HAP-1 (cell line): ENCODE data around the gene RPL22.
A peak's percentile ranks its signal among the peaks of the same experiment; 100 is the strongest.

Experiments
- DNase-seq, 2 experiments: peaks; one replicate each; pipeline ENCODE4 v3.0.0-alpha.2; 2016 to 2020; ENCODE audit warnings: low spot score in 2 of 2
- H3K27me3 ChIP-seq: fragments of 250-450 bp; sonication (Bioruptor Pico); 2 replicates; pipeline ENCODE4 v1.5.1; 2020; ENCODE audit warnings: low read depth, mild to moderate bottlenecking, moderate library complexity
- H3K36me3 ChIP-seq: fragments of 250-450 bp; sonication (Bioruptor Pico); replicated peaks from 2 replicates; pipeline ENCODE4 v1.5.1; 2020; ENCODE audit warnings: mild to moderate bottlenecking
- H3K4me1 ChIP-seq: fragments of 250-450 bp; sonication (Bioruptor Pico); 2 replicates; pipeline ENCODE4 v1.5.1; 2020; ENCODE audit warnings: mild to moderate bottlenecking
- H3K4me3 ChIP-seq: fragments of 250-450 bp; sonication (Bioruptor Pico); 2 replicates; pipeline ENCODE4 v1.5.1; 2020; ENCODE audit warnings: mild to moderate bottlenecking, moderate library complexity
- H3K9me3 ChIP-seq: fragments of 250-450 bp; sonication (Bioruptor Pico); 2 replicates; pipeline ENCODE4 v1.5.1; 2020; ENCODE audit warnings: mild to moderate bottlenecking, moderate library complexity
- in situ Hi-C: fragments of 300-500 bp; cut with MboI; formaldehyde crosslinking; loops from 3 replicates; pipeline ENCODE4 v1.14.3; 2020; ENCODE audit warnings: low sequenced_read_pairs, inconsistent platforms, mixed read lengths

Gene RPL22

DNA sequence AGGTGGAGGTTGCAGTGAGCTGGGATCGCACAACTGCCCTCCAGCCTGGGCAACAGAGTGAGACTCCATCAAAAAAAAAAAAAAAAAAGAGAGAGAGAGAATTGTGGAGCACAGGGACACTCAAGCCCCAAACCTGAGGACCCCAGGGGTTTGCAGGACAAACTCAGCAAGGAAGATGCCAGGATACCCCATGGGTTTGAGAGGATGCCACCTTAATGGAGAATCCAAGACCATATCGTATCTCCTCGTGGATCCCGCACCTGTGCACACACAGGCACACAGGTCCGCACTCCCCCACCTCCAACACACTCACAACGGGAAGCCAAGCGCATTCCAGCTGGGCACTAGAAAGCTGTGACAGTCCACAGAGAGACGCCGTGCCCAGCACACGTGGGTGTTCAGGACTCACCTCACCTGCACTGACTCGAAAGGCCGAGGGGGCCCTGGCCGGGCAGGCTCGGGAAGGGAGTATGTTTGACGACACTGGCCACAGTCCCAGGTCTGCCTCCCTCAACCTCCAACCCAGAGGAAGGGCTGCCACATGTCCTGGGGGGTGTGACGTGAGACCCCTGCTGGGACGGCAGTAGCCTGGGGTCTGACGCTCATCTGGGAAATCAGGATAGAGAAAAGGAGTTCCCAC lies 30.3 kb downstream of the RPL22 start:
- no peak for DNase-seq
- in situ Hi-C loops: no loop called here
- Histone ChIP-seq H3K4me3 (no peak overlapping the region), H3K9me3 (no peaks in the 10 kb centered on the region), H3K4me1 (no peaks in the 10 kb centered on the region), H3K27me3 (peaks cover 41% of the 10 kb centered on the region), H3K36me3 (no peaks in the 10 kb centered on the region)

DNA sequence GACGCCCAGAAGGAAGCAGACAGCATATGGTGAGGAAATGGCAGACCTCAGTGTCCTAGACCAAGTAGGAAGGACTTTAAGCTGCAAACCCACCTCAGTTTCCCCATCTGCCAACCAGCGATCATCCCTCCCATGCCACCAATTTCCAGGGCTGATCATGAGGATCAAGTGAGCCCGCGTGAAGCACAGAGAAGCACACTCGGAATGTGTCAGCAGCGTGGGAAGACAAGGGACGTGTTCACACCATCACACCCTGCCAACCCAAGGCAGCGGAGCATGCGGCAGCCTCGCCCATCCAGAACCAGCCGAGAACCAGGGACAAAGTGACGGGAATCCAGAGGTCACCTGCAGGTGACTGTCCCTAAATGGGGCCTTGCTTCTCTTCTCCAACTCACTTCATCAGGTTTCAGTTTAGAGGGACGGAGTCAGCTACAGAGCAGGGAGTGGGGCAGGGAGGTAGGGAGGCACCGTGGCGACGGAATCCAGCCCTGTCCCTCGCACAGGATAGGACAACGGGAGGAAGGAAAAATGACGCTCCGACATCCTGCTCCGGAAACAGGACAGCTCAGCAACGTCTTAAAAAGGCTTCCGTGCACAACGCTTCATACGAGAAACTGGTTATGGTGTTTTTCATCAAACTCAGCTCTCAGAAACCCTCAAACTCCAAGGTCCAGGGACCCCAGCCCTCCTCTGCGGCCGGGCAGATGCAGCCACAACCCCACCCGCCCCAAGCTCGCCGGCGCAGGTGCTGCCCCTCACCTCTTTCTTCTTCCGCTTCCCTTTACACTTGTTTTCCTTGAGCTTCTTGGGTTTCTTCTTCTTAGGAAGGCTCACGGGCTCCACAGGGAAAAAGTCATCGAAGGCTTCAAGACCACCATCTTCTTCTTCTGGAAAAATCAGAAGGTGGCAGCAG lies 31.7 kb downstream of the RPL22 start:
- in situ Hi-C loops: no loop called here
- Histone ChIP-seq H3K4me3 (no peak overlapping the region), H3K36me3 (no peaks in the 10 kb centered on the region), H3K4me1 (no peaks in the 10 kb centered on the region), H3K27me3 (peaks cover 51% of the 10 kb centered on the region), H3K9me3 (no peaks in the 10 kb centered on the region)
- DNase-seq: no peak

DNA sequence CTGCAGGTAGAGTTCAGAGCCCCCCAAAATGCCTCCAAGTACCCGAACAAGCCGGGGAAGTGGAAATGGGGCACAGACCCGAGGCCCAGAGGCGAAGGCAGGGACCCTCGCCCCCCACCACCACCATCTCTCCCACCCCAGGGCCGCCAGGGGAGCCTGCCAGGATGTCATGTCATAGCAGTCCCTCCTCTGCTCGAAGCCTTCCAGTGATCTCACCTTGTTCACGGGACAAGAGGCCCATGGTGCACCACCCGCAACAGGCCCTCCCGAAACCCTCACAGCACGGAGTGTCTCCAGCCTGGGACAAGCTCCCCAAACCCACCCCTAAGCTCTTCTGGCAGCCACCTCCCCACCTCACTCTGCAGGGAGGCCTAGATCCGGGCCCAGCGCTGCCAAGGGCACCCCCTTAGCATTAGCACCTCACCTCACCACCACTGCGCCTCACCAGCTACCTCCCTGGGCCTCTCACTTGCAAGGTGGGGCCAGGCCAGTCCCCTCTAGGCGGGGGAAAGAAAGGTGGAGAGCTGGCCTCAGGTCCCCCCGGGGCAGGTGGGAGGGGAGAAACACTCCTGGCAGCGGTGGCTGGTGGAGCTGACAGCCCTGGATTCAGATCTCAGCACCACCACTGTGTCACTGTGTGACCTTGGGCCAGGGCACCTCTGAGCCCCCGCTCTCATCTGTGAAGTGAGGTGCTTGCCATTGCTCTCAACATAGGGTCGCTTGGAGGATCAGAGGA lies 32.6 kb downstream of the RPL22 start:
- in situ Hi-C loops: no loop called here
- Histone ChIP-seq H3K4me1 (no peaks in the 10 kb centered on the region), H3K27me3 (peaks cover 57% of the 10 kb centered on the region), H3K9me3 (no peaks in the 10 kb centered on the region), H3K36me3 (no peaks in the 10 kb centered on the region), H3K4me3 (no peak overlapping the region)
- no peak for DNase-seq

DNA sequence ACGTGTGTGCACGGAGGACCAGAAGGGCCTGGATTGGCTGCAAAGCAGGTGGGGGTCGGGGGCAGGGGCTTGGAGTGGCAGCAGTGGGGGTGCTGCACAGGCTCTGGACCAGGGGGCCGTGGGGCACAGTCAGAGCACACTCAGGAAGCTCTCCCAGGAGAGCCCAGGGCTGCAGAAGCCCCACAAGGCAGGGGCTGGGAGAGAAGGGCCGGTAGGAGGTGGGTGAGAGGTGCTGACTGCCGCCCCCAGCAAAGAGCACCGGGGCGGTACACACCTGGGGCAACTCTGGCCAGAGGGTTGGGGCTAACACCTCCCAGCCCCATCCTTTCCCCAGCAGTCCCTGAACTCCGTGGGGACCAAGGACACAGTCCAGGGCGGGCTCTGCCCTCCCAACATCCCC lies 33.2 kb downstream of the RPL22 start:
- DNase-seq: no peak
- Histone ChIP-seq H3K9me3 (no peaks in the 10 kb centered on the region), H3K27me3 (peaks cover 59% of the 10 kb centered on the region), H3K4me1 (no peaks in the 10 kb centered on the region), H3K4me3 (no peak overlapping the region), H3K36me3 (no peaks in the 10 kb centered on the region)
- in situ Hi-C loops: no loop called here

DNA sequence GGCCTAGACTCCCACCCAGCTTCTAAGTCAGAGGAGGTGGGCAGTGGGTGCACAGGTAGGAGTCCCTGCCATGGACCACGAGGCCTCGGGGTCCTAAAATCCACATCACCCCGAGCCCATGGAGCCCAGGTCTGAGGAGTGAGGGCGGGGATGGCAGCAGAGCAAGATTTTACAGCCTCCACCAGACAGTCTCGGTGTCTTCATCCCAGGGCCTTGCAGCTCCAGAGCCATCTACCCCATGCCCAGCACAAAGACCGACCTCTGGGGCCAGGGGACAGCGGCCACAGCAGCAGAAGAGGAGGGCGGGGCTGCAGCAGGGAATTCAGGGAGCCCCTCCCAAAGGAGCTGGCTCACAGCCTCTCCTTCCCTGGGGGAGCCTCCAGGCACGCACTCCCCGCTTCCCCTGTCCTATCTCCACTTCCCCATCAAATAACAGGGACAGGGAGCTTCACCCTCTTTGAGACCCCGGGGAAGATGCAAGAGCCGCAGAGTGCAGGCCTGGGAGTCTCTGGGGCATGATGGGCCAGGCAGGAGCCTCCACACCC lies 33.9 kb downstream of the RPL22 start:
- in situ Hi-C loops: no loop called here
- Histone ChIP-seq H3K27me3 (peaks cover 62% of the 10 kb centered on the region), H3K4me1 (no peaks in the 10 kb centered on the region), H3K9me3 (no peaks in the 10 kb centered on the region), H3K4me3 (no peak overlapping the region), H3K36me3 (no peaks in the 10 kb centered on the region)
- DNase-seq: no peak

DNA sequence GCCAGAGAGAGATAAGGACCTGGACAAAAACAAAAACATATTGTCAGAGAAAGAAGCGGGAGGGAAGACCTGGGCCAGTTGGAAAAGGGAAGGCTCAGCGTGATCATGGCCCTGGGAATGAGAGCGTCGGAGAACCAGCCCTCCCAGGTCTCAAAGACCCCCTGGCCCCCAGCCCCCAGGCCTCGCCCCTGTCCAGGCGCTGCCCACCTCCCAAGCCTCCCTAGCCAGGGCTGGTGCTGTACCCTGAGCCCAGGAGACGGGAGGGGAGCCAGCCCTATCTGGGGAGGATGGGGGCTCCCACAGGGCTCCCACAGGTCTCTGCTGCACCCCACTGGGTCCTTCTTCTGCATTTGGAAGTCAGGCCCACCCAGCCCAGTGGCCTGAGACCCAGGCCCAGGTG lies 34.4 kb downstream of the RPL22 start:
- Histone ChIP-seq H3K4me3 (no peak overlapping the region), H3K27me3 (peaks cover 62% of the 10 kb centered on the region), H3K9me3 (no peaks in the 10 kb centered on the region), H3K4me1 (no peaks in the 10 kb centered on the region), H3K36me3 (no peaks in the 10 kb centered on the region)
- in situ Hi-C loops: no loop called here
- no peak for DNase-seq

DNA sequence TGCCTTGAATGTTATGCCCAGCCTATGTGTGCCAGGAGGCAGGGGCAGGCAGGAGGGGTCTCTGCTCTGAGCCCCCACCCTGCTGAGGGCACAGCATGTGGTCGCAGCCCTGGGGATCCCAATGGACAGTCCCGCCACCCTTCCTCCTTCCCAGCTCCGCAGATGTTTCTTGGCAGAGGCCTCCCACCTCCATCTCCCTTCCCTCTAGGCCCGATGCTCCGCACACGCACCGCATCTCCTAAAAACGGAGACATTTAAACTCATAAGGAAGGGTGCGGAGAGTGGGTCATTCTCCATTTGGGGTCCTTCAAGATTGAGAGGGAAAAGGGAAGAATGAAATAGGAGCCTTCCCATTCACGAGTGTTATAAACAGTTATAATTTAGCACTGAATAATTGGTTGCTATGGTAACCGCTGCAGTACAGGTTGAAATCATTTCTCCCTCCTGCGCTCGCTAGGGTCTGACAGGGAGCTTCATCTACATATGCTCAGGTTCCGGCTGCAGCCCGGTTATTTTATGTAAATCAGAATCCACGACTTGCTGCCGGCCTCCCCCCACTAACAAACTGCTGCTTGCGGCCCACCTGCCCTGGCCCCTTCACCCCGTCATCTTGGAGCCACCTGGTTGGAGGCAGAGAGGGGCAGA lies 35.3 kb downstream of the RPL22 start:
- in situ Hi-C loops: no loop called here
- no peak for DNase-seq

DNA sequence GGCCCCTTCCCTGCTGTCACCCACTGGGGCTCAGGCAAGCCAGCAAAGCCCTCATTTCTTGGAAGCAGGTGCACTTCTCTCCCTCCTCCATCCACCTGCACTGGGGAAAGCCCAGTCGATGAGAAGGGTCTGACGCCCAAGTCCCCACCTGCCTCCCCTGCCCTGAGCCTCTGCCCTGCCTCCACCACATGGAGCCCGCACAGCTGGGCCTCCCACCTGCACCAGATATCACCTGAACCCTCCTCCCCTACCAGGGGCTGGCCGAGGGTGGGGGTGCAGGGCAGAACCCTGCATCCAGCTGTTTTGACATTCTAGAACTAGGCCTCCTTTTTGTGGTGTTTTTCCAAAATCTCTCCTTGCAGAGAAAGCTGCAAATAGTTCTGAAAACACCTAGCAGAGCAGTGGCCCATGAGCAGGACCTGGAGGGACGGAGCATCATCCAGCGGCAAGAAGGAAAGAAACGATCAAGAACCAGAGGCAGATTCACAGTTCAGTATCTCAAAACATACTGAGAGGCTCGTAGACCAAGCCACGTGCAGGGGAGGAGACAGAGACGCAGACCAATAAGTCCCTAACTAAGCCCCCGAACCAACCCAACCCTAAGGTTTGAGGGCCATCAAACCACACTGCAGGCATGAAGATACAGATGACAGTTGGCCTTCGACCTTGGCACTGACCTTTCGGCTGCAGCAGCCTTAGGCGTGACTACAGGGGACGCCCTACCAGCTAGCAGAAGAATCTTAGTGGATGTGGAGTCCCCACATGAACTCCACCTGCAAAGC lies 36.0 kb downstream of the RPL22 start:
- H3K4me3 ChIP-seq: no peak overlapping the region
- no peaks in the 10 kb centered on the region for H3K36me3 ChIP-seq
- in situ Hi-C loops: no loop called here
- no peaks in the 10 kb centered on the region for H3K9me3 ChIP-seq
- peaks cover 58% of the 10 kb centered on the region for H3K27me3 ChIP-seq
- no peaks in the 10 kb centered on the region for H3K4me1 ChIP-seq
- no peak for DNase-seq

More for the DNA sequence above, 35.3 kb downstream of the RPL22 start:
- Histone ChIP-seq H3K4me3 (no peak overlapping the region), H3K27me3 (peaks cover 61% of the 10 kb centered on the region), H3K4me1 (no peaks in the 10 kb centered on the region), H3K36me3 (no peaks in the 10 kb centered on the region), H3K9me3 (no peaks in the 10 kb centered on the region)

DNA sequence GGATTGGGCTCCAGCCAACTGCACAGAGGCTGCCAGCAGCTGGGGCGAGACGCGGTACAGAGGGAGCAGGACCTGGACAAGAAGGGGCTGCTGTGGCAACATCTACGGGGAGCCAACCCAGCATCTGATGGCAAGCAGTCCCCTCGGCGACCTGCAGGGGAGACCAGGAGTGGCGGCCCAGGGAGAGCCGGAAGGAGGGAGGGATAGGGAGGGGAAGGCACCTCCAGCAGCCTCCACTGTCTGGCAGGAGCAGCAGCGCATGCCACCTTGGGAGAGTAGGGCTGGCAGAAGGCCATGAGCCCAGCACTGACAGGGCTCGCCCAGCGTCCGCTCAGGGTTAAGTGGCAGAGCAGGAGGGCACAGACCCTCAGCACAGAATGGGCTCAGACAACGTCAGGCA lies 36.6 kb downstream of the RPL22 start:
- DNase-seq: peak in 1 of 2 experiments; percentile 38
- H3K9me3 ChIP-seq: no peaks in the 10 kb centered on the region

DNA sequence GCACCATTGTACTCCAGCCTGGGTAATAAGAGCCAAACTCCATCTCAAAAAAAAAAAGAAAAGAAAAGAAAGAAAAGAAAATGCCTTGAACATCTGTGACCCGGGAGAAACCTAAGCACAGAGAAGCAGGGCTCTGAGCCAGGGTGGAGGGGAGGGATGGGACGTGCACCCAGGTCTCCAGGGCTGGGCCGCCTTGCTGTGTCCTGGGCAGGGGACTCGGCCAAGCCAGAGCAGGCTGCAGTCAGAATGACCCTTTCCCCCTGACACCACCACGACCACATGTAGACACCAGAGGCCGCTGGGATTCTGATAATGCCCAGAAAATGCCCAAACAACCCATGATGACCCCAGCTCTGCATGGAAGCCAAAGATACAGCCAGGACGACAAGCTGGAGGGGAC lies 37.1 kb downstream of the RPL22 start:
- DNase-seq: no peak
- H3K27me3 ChIP-seq: peaks cover 48% of the 10 kb centered on the region
- no peaks in the 10 kb centered on the region for H3K4me1 ChIP-seq
- no peaks in the 10 kb centered on the region for H3K9me3 ChIP-seq
- in situ Hi-C loops: no loop called here
- H3K4me3 ChIP-seq: no peak overlapping the region
- no peaks in the 10 kb centered on the region for H3K36me3 ChIP-seq

More for the DNA sequence above, 36.6 kb downstream of the RPL22 start:
- H3K4me3 ChIP-seq: no peak overlapping the region
- in situ Hi-C loops: no loop called here
- H3K36me3 ChIP-seq: no peaks in the 10 kb centered on the region
- no peaks in the 10 kb centered on the region for H3K4me1 ChIP-seq
- peaks cover 51% of the 10 kb centered on the region for H3K27me3 ChIP-seq

DNA sequence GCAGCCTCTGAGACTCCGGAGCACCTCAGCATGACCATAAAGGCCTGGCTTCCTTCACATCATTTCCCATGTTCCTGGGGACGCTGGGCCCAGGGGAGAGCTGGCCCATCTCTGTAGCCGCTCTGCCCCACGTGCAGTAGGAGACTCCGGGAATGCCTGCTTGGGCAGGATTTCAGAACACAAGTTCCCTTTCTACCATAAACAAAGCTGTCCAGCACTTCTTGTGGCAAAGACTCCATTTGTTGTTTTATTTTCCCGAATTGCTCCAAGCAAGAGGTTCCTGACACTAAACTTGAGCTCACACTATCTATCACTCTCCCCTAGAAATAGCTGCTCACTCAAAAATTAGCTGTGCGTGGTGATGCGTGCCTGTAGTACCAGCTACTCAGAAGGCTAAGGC lies 41.2 kb downstream of the RPL22 start:
- Histone ChIP-seq H3K27me3 (peaks cover 16% of the 10 kb centered on the region), H3K4me1 (no peaks in the 10 kb centered on the region), H3K36me3 (no peaks in the 10 kb centered on the region), H3K9me3 (no peaks in the 10 kb centered on the region), H3K4me3 (no peak overlapping the region)
- in situ Hi-C loops: no loop called here
- DNase-seq: no peak

DNA sequence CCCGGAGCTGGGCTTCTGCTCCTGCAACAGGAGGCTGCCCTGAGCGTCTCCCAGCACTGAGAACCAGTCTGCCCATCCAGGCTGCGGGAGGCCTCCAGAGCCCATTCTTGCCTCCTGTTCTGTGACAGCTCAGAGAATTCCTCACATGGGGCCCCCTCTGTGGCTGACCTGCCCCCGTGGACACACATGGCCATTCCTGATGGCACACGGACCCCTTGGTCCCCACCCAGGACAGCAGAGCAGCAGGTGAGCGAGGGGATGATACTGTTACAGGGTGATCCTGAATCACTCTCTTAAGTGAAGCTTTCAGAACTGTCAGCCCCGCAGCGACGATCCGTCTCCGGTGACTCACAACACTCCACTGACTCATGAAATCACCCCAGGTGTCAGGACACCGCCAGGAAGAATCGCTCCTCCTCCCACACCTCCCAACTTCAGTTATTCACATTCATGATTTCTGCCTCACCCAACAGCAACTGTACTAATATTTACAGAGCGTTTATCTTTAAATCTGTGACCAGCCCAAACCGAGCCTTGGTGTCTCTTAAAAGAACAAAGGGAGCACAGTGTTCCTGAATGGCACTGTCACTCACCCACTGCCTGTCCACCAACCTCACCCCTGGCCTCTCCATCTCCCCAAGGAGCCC lies 41.7 kb downstream of the RPL22 start:
- no peaks in the 10 kb centered on the region for H3K9me3 ChIP-seq
- in situ Hi-C loops: no loop called here
- peaks cover 13% of the 10 kb centered on the region for H3K27me3 ChIP-seq
- DNase-seq: no peak
- H3K4me3 ChIP-seq: no peak overlapping the region
- H3K4me1 ChIP-seq: no peaks in the 10 kb centered on the region
- H3K36me3 ChIP-seq: no peaks in the 10 kb centered on the region
